WTC11 (cell line): ENCODE data around the gene FRA10AC1. TPM values are rescaled to one million over a fixed set of nuclear protein-coding genes. Genes with fewer than 3 reads are reported as not detected.

Source experiments
- ATAC-seq: fragments of 200-7000 bp; cut with Tn5 transposase; 2 replicates; pipeline ENCODE4 v1.10.0; 2021; ENCODE audit warnings: mild to moderate bottlenecking, moderate library complexity
- CTCF ChIA-PET: fragments of 300-600 bp; sonication (Branson Sonifier 250); formaldehyde crosslinking; loops from one replicate; lab custom pipeline; 2021; ENCODE audit warnings: antibody characterized with exemption; lab: Charles Lee
- POLR2A ChIA-PET: fragments of 350-600 bp; sonication (Branson Sonifier 250); formaldehyde crosslinking; loops from one replicate; lab custom pipeline; 2021; ENCODE audit warnings: antibody characterized with exemption; lab: Charles Lee
- DNase-seq: peaks from one replicate; pipeline ENCODE4 v3.0.0; 2021; ENCODE audit warnings: low spot score
- H3K27ac Mint-ChIP-seq: 2 replicates; pipeline ENCODE4 v1.8.0; 2021; ENCODE audit warnings: mixed read lengths
- H3K27me3 Mint-ChIP-seq: 2 replicates; pipeline ENCODE4 v1.8.0; 2021; ENCODE audit warnings: low read depth, mild to moderate bottlenecking, moderate library complexity, mixed read lengths
- H3K36me3 Mint-ChIP-seq: 2 replicates; pipeline ENCODE4 v1.8.0; 2021; ENCODE audit warnings: mixed read lengths
- H3K4me1 Mint-ChIP-seq: 2 replicates; pipeline ENCODE4 v1.8.0; 2022; ENCODE audit warnings: mixed read lengths
- H3K4me3 Mint-ChIP-seq: 2 replicates; pipeline ENCODE4 v1.8.0; 2021; ENCODE audit warnings: mild to moderate bottlenecking, moderate library complexity, mixed read lengths
- H3K9me3 Mint-ChIP-seq: 2 replicates; pipeline ENCODE4 v1.8.0; 2021; ENCODE audit warnings: mixed read lengths
- AFF4 ChIP-seq: sonication (generic); formaldehyde crosslinking; IDR thresholded peaks from 2 replicates; pipeline ENCODE4 v1.8.1; 2023; ENCODE audit warnings: mild to moderate bottlenecking, missing genetic modification reagents, borderline replicate concordance
- AR ChIP-seq: fragments of 250-450 bp; sonication (Bioruptor Pico); IDR thresholded peaks from 2 replicates; pipeline ENCODE4 v1.9.0; 2021; ENCODE audit warnings: mild to moderate bottlenecking
- E2F1 ChIP-seq: sonication (generic); formaldehyde crosslinking; IDR thresholded peaks from 2 replicates; pipeline ENCODE4 v1.8.0; 2022; ENCODE audit warnings: mild to moderate bottlenecking, missing genetic modification reagents
- ERG ChIP-seq: fragments of 250-450 bp; sonication (Bioruptor Pico); IDR thresholded peaks from 2 replicates; pipeline ENCODE4 v1.8.0; 2021; ENCODE audit warnings: mild to moderate bottlenecking
- FOXK1 ChIP-seq: sonication (generic); formaldehyde crosslinking; IDR thresholded peaks from 2 replicates; pipeline ENCODE4 v1.8.0; 2022; ENCODE audit warnings: mild to moderate bottlenecking, moderate library complexity, missing genetic modification reagents
- NFYB ChIP-seq: sonication (generic); formaldehyde crosslinking; conservative IDR thresholded peaks from 2 replicates; pipeline ENCODE4 v1.8.0; 2022; ENCODE audit warnings: low read depth, missing genetic modification reagents
- RELA ChIP-seq: sonication (generic); formaldehyde crosslinking; IDR thresholded peaks from 2 replicates; pipeline ENCODE4 v1.8.1; 2022; ENCODE audit warnings: missing genetic modification reagents, mild to moderate bottlenecking, borderline replicate concordance
- SP1 ChIP-seq: sonication (generic); formaldehyde crosslinking; conservative IDR thresholded peaks from 2 replicates; pipeline ENCODE4 v1.8.1; 2022; ENCODE audit warnings: missing genetic modification reagents
- USF1 ChIP-seq: sonication (generic); formaldehyde crosslinking; IDR thresholded peaks from 2 replicates; pipeline ENCODE4 v1.8.0; 2022; ENCODE audit warnings: mild to moderate bottlenecking, missing genetic modification reagents
- USF2 ChIP-seq: sonication (generic); formaldehyde crosslinking; IDR thresholded peaks from 2 replicates; pipeline ENCODE4 v1.8.1; 2023; ENCODE audit warnings: mild to moderate bottlenecking, missing genetic modification reagents, moderate library complexity
- ZBTB43 ChIP-seq: sonication (generic); formaldehyde crosslinking; IDR thresholded peaks from 2 replicates; pipeline ENCODE4 v1.8.1; 2023; ENCODE audit warnings: mild to moderate bottlenecking, missing genetic modification reagents
- ZNF263 ChIP-seq: sonication (generic); formaldehyde crosslinking; IDR thresholded peaks from 2 replicates; pipeline ENCODE4 v1.8.1; 2022; ENCODE audit warnings: low read depth, mild to moderate bottlenecking, moderate library complexity, missing genetic modification reagents
- ZNF532 ChIP-seq: fragments of 250-450 bp; sonication (Bioruptor Pico); IDR thresholded peaks from 2 replicates; pipeline ENCODE4 v1.9.0; 2021; ENCODE audit warnings: mild to moderate bottlenecking, borderline replicate concordance
- total RNA-seq: library from RNA; stranded (reverse); gene quantifications from 3 replicates; pipeline ENCODE4 v1.2.3, GENCODE V29; 2021

The FRA10AC1 gene
- total RNA-seq, 1 experiment from 2014 or later: 14.1 TPM

GRCh38 chr10:93666030-93666429, 36.4 kb downstream of the FRA10AC1 start:
- ATAC-seq (no peak), DNase-seq (no peak)
- TF ChIP-seq NFYB (CRISPR knock-in tag) (no peak), USF2 (CRISPR knock-in tag) (no peak), ZBTB43 (CRISPR knock-in tag) (no peak), AFF4 (CRISPR knock-in tag) (no peak)
- Mint-ChIP-seq H3K36me3 (peaks cover 16% of the 10 kb centered on the region), H3K9me3 (no peaks in the 10 kb centered on the region), H3K4me3 (no peak overlapping the region), H3K27me3 (no peaks in the 10 kb centered on the region), H3K27ac (no peak overlapping the region), H3K4me1 (no peaks in the 10 kb centered on the region)
- ChIA-PET POLR2A (no interaction called here), CTCF (no interaction called here)

- Mint-ChIP-seq H3K9me3 (no peaks in the 10 kb centered on the region), H3K4me3 (no peak overlapping the region), H3K27ac (no peak overlapping the region), H3K4me1 (no peaks in the 10 kb centered on the region), H3K36me3 (no peaks in the 10 kb centered on the region), H3K27me3 (no peaks in the 10 kb centered on the region)
- no peak for DNase-seq
- TF ChIP-seq ZNF263 (CRISPR knock-in tag) (no peak), FOXK1 (CRISPR knock-in tag) (no peak), SP1 (no peak), ERG (CRISPR knock-in tag) (no peak), AR (no peak)
- no peak for ATAC-seq
- ChIA-PET CTCF (interaction anchor here (0.6 to 0.7 kb wide), 2 partner anchors 163 to 247 kb away, joined by 3 to 5 read pairs; no protein-coding TSS in a partner anchor), POLR2A (interaction anchor here (0.6 to 0.7 kb wide), 2 partner anchors 90 to 1207 kb away, joined by 5 to 7 read pairs; no protein-coding TSS in a partner anchor)
Measured at GRCh38 chr10:93657757-93658156, 44.6 kb downstream of the FRA10AC1 start.

- ATAC-seq (no peak), DNase-seq (no peak)
- ChIA-PET CTCF (interaction anchor here (1.0 kb wide), 1 partner anchor 101 kb away, joined by 3 read pairs; no protein-coding TSS in a partner anchor), POLR2A (no interaction called here)
- Mint-ChIP-seq H3K36me3 (no peaks in the 10 kb centered on the region), H3K4me3 (no peak overlapping the region), H3K27me3 (no peaks in the 10 kb centered on the region), H3K27ac (no peak overlapping the region), H3K4me1 (no peaks in the 10 kb centered on the region), H3K9me3 (no peaks in the 10 kb centered on the region)
- TF ChIP-seq ZNF532 (no peak), RELA (no peak), E2F1 (CRISPR knock-in tag) (no peak), USF1 (CRISPR knock-in tag) (no peak)
Measured at GRCh38 chr10:93656155-93656554, 46.2 kb downstream of the FRA10AC1 start.
